Thoracic aorta (tissue), 2 donors: ENCODE results near the gene JKAMP. TPM values are rescaled to one million over a fixed set of nuclear protein-coding genes. Genes with fewer than 3 reads are reported as not detected.

Experiments used
- ATAC-seq: fragments of 150-250 bp; one replicate; pipeline ENCODE4 v1.8.0; 2017; ENCODE audit warnings: low read depth; ENCODE audit not compliant: insufficient number of reproducible peaks, low FRiP score
- DNase-seq: peaks from one replicate; pipeline ENCODE4 v3.0.0-alpha.2; 2020; ENCODE audit warnings: low spot score
- H3K27ac ChIP-seq, 2 donors: fragments of 200-600 bp; sonication (generic); 1 replicate in 1 of 2; 2 replicates in 1 of 2; pipeline ENCODE4 v1.5.1; 2016; ENCODE audit warnings: mild to moderate bottlenecking in 2 of 2, moderate library complexity in 2 of 2
- H3K27me3 ChIP-seq: fragments of 200-600 bp; sonication (generic); replicated peaks from 2 replicates; pipeline ENCODE4 v1.6.0; 2016; ENCODE audit warnings: mild to moderate bottlenecking; ENCODE audit not compliant: insufficient read depth
- H3K36me3 ChIP-seq: fragments of 200-600 bp; sonication (generic); one replicate; pipeline ENCODE4 v1.5.1; 2016
- H3K4me1 ChIP-seq, 2 donors: fragments of 200-600 bp; sonication (generic); 1 replicate in 1 of 2; 2 replicates in 1 of 2; pipeline versions ENCODE4 v1.5.1 to v1.6.0; 2016; ENCODE audit warnings: low read depth in 2 of 2, mild to moderate bottlenecking in 1 of 2; ENCODE audit not compliant: control insufficient read depth in 1 of 2
- H3K4me3 ChIP-seq: fragments of 200-600 bp; sonication (generic); 2 replicates; pipeline ENCODE4 v1.5.1; 2016; ENCODE audit warnings: mild to moderate bottlenecking
- H3K9me3 ChIP-seq: fragments of 200-600 bp; sonication (generic); 2 replicates; pipeline ENCODE4 v1.5.1; 2016
- total RNA-seq, 2 donors: library from RNA; depleted of rRNA; stranded (reverse); fragments of >200 nt; gene quantifications; one replicate each; pipeline versions ENCODE4 v1.1.0 to v1.2.3, GENCODE V29; 2016
- TF ChIP-seq, protein P1 (sequence below): fragments of 200-600 bp; sonication (generic); IDR thresholded peaks from one replicate; pipeline ENCODE4 v1.5.1; 2019; ENCODE audit warnings: antibody characterized with exemption

Gene JKAMP
- total RNA-seq, 2 donors from 2014 or later = 57.4 to 75.1 TPM

GRCh38 chr14:59481407-59481806 lies 2.9 kb upstream of the JKAMP start:
- no peak for DNase-seq
- no peaks in the 10 kb centered on the region for H3K36me3 ChIP-seq
- H3K27ac ChIP-seq = peak overlapping the region; percentile 88 to 92
- ATAC-seq = no peak
- no peaks in the 10 kb centered on the region for H3K9me3 ChIP-seq
- peaks cover 25 to 56% of the 10 kb centered on the region in 2 donors for H3K4me1 ChIP-seq
- H3K27me3 ChIP-seq = no peaks in the 10 kb centered on the region
- TF ChIP-seq, protein P1, sequence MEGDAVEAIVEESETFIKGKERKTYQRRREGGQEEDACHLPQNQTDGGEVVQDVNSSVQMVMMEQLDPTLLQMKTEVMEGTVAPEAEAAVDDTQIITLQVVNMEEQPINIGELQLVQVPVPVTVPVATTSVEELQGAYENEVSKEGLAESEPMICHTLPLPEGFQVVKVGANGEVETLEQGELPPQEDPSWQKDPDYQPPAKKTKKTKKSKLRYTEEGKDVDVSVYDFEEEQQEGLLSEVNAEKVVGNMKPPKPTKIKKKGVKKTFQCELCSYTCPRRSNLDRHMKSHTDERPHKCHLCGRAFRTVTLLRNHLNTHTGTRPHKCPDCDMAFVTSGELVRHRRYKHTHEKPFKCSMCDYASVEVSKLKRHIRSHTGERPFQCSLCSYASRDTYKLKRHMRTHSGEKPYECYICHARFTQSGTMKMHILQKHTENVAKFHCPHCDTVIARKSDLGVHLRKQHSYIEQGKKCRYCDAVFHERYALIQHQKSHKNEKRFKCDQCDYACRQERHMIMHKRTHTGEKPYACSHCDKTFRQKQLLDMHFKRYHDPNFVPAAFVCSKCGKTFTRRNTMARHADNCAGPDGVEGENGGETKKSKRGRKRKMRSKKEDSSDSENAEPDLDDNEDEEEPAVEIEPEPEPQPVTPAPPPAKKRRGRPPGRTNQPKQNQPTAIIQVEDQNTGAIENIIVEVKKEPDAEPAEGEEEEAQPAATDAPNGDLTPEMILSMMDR = no peak
- H3K4me3 ChIP-seq = no peak overlapping the region

- Histone ChIP-seq H3K27ac (peak overlapping the region; percentile 88 to 92), H3K36me3 (no peaks in the 10 kb centered on the region), H3K9me3 (no peaks in the 10 kb centered on the region), H3K27me3 (no peaks in the 10 kb centered on the region), H3K4me1 (peaks cover 31 to 62% of the 10 kb centered on the region in 2 donors), H3K4me3 (peak overlapping the region; percentile 98)
- DNase-seq (no peak), ATAC-seq (no peak)
- TF ChIP-seq, protein P1 = no peak
Observed at GRCh38 chr14:59481871-59482540, 2.3 kb upstream of the JKAMP start.

- peaks cover 34 to 62% of the 10 kb centered on the region in 2 donors for H3K4me1 ChIP-seq
- TF ChIP-seq, protein P1 = no peak
- ATAC-seq = no peak
Observed at GRCh38 chr14:59482541-59483331, 1.6 kb upstream of the JKAMP start.

DNA sequence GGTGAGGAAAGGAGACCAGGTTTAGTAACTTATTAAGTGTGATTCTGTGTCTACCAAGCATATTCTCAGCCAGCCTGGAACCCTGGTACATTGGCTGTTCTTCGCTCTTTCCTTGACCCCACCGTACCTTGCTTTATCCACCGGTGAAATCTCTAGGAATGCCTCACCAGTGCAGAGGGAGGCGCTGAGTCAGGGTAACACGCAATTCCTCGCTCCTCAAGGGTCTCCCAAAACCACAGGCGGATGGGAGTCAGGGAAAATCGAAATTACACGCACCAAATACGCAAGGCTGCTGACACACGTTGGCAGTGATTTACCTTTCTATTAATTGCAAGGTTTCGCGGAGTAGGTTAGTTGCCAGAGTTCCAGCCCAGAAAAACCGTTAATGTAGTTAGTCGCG lies 954 bp upstream of the JKAMP start:
- Histone ChIP-seq H3K27ac (peak overlapping the region; percentile 88 to 92), H3K4me1 (peaks cover 34 to 62% of the 10 kb centered on the region in 2 donors), H3K9me3 (no peaks in the 10 kb centered on the region), H3K27me3 (no peaks in the 10 kb centered on the region), H3K4me3 (peak overlapping the region; percentile 98), H3K36me3 (no peaks in the 10 kb centered on the region)
- TF ChIP-seq, protein P1 = no peak
- ATAC-seq (peak; percentile 35), DNase-seq (peak; percentile 19)

More at GRCh38 chr14:59482541-59483331, 1.6 kb upstream of the JKAMP start:
- H3K27me3 ChIP-seq = no peaks in the 10 kb centered on the region
- H3K9me3 ChIP-seq = no peaks in the 10 kb centered on the region
- H3K4me3 ChIP-seq = peak overlapping the region; percentile 98
- H3K36me3 ChIP-seq = no peaks in the 10 kb centered on the region
- peak overlapping the region; percentile 88 to 92 for H3K27ac ChIP-seq
- DNase-seq = peak; percentile 45

DNA sequence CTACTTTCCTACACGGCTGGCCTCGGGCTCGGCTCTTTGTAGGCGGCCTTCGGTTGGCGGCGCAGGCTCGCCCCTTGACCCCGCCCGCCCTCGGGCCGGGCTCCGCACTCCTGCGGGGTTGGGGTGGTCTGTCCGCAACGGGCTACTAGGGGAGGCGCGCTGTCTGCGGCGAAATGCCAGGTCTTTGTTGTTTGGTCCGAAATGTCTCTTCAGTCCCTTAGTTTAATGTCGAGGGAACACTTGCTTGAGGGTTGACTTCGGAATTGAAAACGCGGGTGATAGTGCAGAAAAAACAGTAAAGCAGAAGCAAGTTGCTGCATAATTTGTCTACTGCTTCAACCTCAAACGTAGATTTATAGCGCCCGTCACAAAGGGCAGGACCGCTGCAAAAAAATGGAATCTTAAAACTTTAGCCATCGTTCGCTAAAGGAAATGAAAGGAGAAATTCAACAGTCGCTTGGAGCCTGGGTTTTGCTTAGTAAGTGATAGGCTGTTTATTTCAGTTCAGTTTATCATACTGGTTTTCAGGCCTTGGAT lies 390 bp downstream of the JKAMP start:
- Histone ChIP-seq H3K4me3 (peak overlapping the region; percentile 98), H3K4me1 (peaks cover 39 to 56% of the 10 kb centered on the region in 2 donors), H3K27me3 (no peaks in the 10 kb centered on the region), H3K27ac (peak overlapping the region; percentile 88 to 92), H3K9me3 (no peaks in the 10 kb centered on the region), H3K36me3 (no peaks in the 10 kb centered on the region)
- ATAC-seq = no peak
- DNase-seq = no peak
- TF ChIP-seq, protein P1 = no peak
